ENCODE measurements around the gene MYBBP1A. TPM values are rescaled to one million over a fixed set of nuclear protein-coding genes. Genes with fewer than 3 reads are reported as not detected.

Gene MYBBP1A
- total RNA-seq, 1 experiment from 2014 or later = 130 TPM

DNA sequence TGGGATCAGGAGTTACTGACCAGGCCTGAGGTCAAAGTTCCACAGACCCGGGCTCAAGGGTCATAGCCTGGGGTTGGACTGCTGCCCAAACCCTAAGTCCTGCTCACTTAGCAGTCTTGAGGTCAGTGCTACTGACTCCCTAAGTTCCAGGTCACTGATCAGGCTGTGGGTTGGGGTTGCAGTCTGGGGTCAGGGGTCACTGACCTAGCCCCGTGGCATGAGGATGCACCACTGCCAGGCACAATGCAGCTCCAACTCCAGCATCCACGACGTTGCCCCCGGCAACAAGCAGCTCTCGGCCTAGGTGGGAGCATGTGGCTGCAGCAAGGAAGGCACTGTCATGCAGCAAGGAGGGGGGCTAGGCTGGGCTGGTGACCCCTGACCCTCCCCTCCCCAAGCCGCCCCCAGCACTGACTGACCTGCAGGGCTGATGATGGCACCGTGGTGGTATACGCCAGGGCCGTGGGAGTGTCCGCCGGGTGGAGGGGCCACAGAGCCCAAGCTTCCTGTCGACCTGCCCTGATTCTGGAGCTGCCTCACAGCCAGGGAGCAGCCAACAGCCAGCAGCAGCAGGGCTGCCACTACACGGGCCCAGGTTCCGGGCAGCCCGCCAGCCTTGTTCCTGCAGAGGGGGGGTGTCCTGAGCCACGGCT, 4.1 kb upstream of the MYBBP1A start:
- Histone ChIP-seq H3K4me1 (ENCODE audit: control insufficient read depth in 1 of 2, insufficient read depth in 2 of 2, low read length in 2 of 2) (peaks cover under 1 to 9% of the 10 kb centered on the region in 2 experiments; a peak in 3 of 4 replicates), H3K9me2 (ENCODE audit: insufficient read depth) (no peaks in the 10 kb centered on the region), H3K36me3 (ENCODE audit: control insufficient read depth in 1 of 2, insufficient read depth in 2 of 2, low read length in 2 of 2) (peaks cover 0 to 5% of the 10 kb centered on the region in 2 experiments; a peak in 1 of 4 replicates), H3K4me3 (replicated peaks in 1 of 2; ENCODE audit: low read depth in 1 of 2, low read length in 2 of 2) (no peak overlapping the region), H2AFZ (ENCODE audit: low read depth, low read length, poor library complexity, severe bottlenecking) (no peak overlapping the region), H3K4me2 (ENCODE audit: low read length) (no peak overlapping the region), H3K27me3 (ENCODE audit: insufficient read depth, low read length) (no peaks in the 10 kb centered on the region), H3K9ac (ENCODE audit: low read length) (no peak overlapping the region), H4K20me1 (ENCODE audit: insufficient read depth) (no peaks in the 10 kb centered on the region), H3K27ac (ENCODE audit: low read depth, low read length) (no peak overlapping the region), H3K9me3 (ENCODE audit: control insufficient read depth in 1 of 2, insufficient read depth in 1 of 2, low read depth in 1 of 2, low read length in 2 of 2) (no peaks in the 10 kb centered on the region), H3K79me2 (ENCODE audit: insufficient read depth, low read length) (peaks cover 15% of the 10 kb centered on the region)
- POLR2A ChIA-PET = no interaction called here
- CTCF ChIA-PET = no interaction called here
- RAD21 ChIA-PET (ENCODE audit: low non-redundant PET in 1 of 2, low total read pairs in 2 of 2, uncharacterized antibody in 2 of 2, unreplicated experiment in 2 of 2) = no interaction called here
- no TSS peak for BruUV-seq (replicated peaks)
- ATAC-seq (no peak), DNase-seq (ENCODE audit: low read depth, low spot score) (no peak)
- TF ChIP-seq CBX3 (IDR thresholded peaks at IDR 0.05; ENCODE audit: low read depth) (no peak), FOSL1 (IDR thresholded peaks at IDR 0.05; ENCODE audit: low read depth) (no peak), JUND (IDR thresholded peaks at IDR 0.05) (no peak)
- intact Hi-C loops (cut with micrococcal nuclease) = no loop called here

DNA sequence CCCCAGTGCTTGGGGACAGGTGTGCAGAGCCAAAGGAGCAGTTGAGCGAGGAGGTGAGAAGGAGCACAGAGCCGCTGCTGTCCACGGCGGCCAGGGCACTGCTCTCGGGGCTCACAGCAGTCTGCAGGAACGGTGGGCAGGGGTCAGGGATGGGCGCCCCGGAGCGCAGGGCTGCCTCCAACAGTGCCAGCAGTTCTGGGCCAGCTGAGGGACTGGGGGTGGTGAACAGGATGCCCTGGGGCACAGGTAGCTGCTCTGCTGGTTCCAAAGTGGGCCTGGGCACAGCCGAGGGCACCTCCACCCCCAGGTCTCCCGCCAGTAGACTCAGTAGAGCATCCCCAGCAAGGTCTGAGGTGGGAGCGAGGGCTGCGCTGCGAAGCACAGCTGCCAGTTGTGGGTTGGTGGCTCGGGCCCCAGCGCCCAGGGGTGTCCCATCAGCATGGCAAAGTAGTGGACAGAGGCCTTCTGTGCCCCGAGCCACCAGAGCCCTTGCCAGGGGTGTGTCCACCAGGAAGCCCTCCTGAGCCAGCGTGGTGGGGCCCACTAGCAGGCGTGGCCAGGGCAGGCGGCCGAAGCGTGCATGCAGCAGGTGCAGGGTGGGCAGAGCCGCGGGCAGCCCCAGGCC, 3.3 kb upstream of the MYBBP1A start:
- H3K36me3 ChIP-seq (ENCODE audit: control insufficient read depth in 1 of 2, insufficient read depth in 2 of 2, low read length in 2 of 2) = peaks cover 0 to 13% of the 10 kb centered on the region in 2 experiments; a peak in 2 of 4 replicates
- H3K9me2 ChIP-seq (ENCODE audit: insufficient read depth) = no peaks in the 10 kb centered on the region
- H3K4me1 ChIP-seq (ENCODE audit: control insufficient read depth in 1 of 2, insufficient read depth in 2 of 2, low read length in 2 of 2) = peaks cover 6 to 16% of the 10 kb centered on the region in 2 experiments; a peak in 3 of 4 replicates
- H3K9ac ChIP-seq (ENCODE audit: low read length) = no peak overlapping the region
- TF ChIP-seq SIN3A (IDR thresholded peaks at IDR 0.05; ENCODE audit: low read depth) (no peak), SP1 (IDR thresholded peaks at IDR 0.05; ENCODE audit: low read depth) (no peak), ZNF274 (IDR thresholded peaks at IDR 0.05; ENCODE audit: low read depth, low read length) (no peak), RAD21 (IDR thresholded peaks at IDR 0.05; ENCODE audit: low read depth) (no peak), TCF7L2 (IDR thresholded peaks at IDR 0.05; ENCODE audit: borderline replicate concordance, extremely low read depth, insufficient read depth, insufficient read length) (no peak), FOSL1 (IDR thresholded peaks at IDR 0.05; ENCODE audit: low read depth) (no peak), EZH2phosphoT487 (IDR thresholded peaks at IDR 0.05; ENCODE audit: borderline replicate concordance) (no peak), CBX3 (IDR thresholded peaks at IDR 0.05; ENCODE audit: low read depth) (no peak), ZFX (IDR thresholded peaks at IDR 0.05) (no peak), EGR1 (IDR thresholded peaks at IDR 0.05; ENCODE audit: low read depth) (no peak), YY1 (IDR thresholded peaks at IDR 0.05; ENCODE audit: extremely low read depth, insufficient replicate concordance, low read depth, low read length) (no peak), SRF (IDR thresholded peaks at IDR 0.05; ENCODE audit: low read depth) (no peak), ELF1 (IDR thresholded peaks at IDR 0.05; ENCODE audit: borderline replicate concordance, low read depth) (no peak)
- H3K79me2 ChIP-seq (ENCODE audit: insufficient read depth, low read length) = peaks cover 23% of the 10 kb centered on the region
- intact Hi-C loops (cut with micrococcal nuclease) = no loop called here
- no peak overlapping the region for H3K4me3 ChIP-seq (replicated peaks in 1 of 2; ENCODE audit: low read depth in 1 of 2, low read length in 2 of 2)
- no peaks in the 10 kb centered on the region for H3K27me3 ChIP-seq (ENCODE audit: insufficient read depth, low read length)
- DNase-seq (ENCODE audit: low read depth, low spot score) = no peak
- no peak for ATAC-seq
- no peaks in the 10 kb centered on the region for H4K20me1 ChIP-seq (ENCODE audit: insufficient read depth)
- RAD21 ChIA-PET (ENCODE audit: low non-redundant PET in 1 of 2, low total read pairs in 2 of 2, uncharacterized antibody in 2 of 2, unreplicated experiment in 2 of 2) = no interaction called here
- no peak overlapping the region for H3K27ac ChIP-seq (ENCODE audit: low read depth, low read length)
- CTCF ChIA-PET = no interaction called here
- no TSS peak for BruUV-seq (replicated peaks)
- no peaks in the 10 kb centered on the region for H3K9me3 ChIP-seq (ENCODE audit: control insufficient read depth in 1 of 2, insufficient read depth in 1 of 2, low read depth in 1 of 2, low read length in 2 of 2)
- H3K4me2 ChIP-seq (ENCODE audit: low read length) = no peak overlapping the region
- H2AFZ ChIP-seq (ENCODE audit: low read depth, low read length, poor library complexity, severe bottlenecking) = no peak overlapping the region
- POLR2A ChIA-PET = no interaction called here
